Osteoblast (primary cell): ENCODE measurements around the gene KAT7. TPM values are rescaled to one million over a fixed set of nuclear protein-coding genes. Genes with fewer than 3 reads are reported as not detected.

Experiments used
- DNase-seq: peaks from one replicate; pipeline ENCODE4 v3.0.0; 2011; ENCODE audit warnings: low spot score, mixed read lengths; ENCODE audit not compliant: insufficient read length; ENCODE audit errors: missing footprints
- H2AFZ ChIP-seq: 2 replicates; pipeline ENCODE4 v1.6.0; 2011; ENCODE audit warnings: mild to moderate bottlenecking, low read length
- H3K27ac ChIP-seq: 2 replicates; pipeline ENCODE4 v1.5.1; 2011; ENCODE audit warnings: mild to moderate bottlenecking, low read depth, low read length, moderate library complexity
- H3K27me3 ChIP-seq: 2 replicates; pipeline ENCODE4 v1.6.0; 2012; ENCODE audit warnings: mild to moderate bottlenecking, control low read depth, inconsistent platforms, low read length, moderate library complexity; ENCODE audit not compliant: insufficient read depth
- H3K36me3 ChIP-seq: 2 replicates; pipeline ENCODE4 v1.5.1; 2011; ENCODE audit warnings: mild to moderate bottlenecking, low read length, control low read depth, moderate library complexity; ENCODE audit not compliant: insufficient read depth
- H3K4me1 ChIP-seq: 2 replicates; pipeline ENCODE4 v1.5.1; 2011; ENCODE audit warnings: mild to moderate bottlenecking, low read length, control low read depth, moderate library complexity; ENCODE audit not compliant: insufficient read depth
- H3K4me2 ChIP-seq: 2 replicates; pipeline ENCODE4 v1.6.0; 2011; ENCODE audit warnings: mild to moderate bottlenecking, low read length; ENCODE audit not compliant: insufficient read depth
- H3K4me3 ChIP-seq: fragments of 200-600 bp; sonication (generic); 3 replicates; pipeline ENCODE4 v1.5.1; 2012; ENCODE audit warnings: mild to moderate bottlenecking, low read length, inconsistent platforms; ENCODE audit not compliant: insufficient read depth
- H3K79me2 ChIP-seq: 2 replicates; pipeline ENCODE4 v1.6.0; 2012; ENCODE audit warnings: mild to moderate bottlenecking, low read length, control low read depth, inconsistent platforms; ENCODE audit not compliant: insufficient read depth
- H3K9me3 ChIP-seq: 2 replicates; pipeline ENCODE4 v1.5.1; 2011; ENCODE audit warnings: low read depth, low read length, control low read depth
- H4K20me1 ChIP-seq: 2 replicates; pipeline ENCODE4 v1.6.0; 2012; ENCODE audit warnings: mild to moderate bottlenecking, low read length, control low read depth; ENCODE audit not compliant: insufficient read depth
- total RNA-seq: library from RNA; depleted of rRNA; stranded (reverse); fragments of >200 nt; gene quantifications from 2 replicates; pipeline ENCODE4 v1.2.3, GENCODE V29; 2012
- TF ChIP-seq, protein P1 (sequence below): IDR thresholded peaks from 2 replicates; pipeline ENCODE4 v1.5.1; 2011; ENCODE audit warnings: mild to moderate bottlenecking, low read depth, low read length, moderate library complexity; ENCODE audit errors: extremely low read depth

The KAT7 gene
- total RNA-seq = 50.7 and 51.4 TPM in 2 replicates

- Histone ChIP-seq H3K79me2 (peaks cover 46% of the 10 kb centered on the region), H4K20me1 (peaks cover 35% of the 10 kb centered on the region), H3K9me3 (no peaks in the 10 kb centered on the region), H3K27ac (peak within 1 kb of the TSS; percentile 96), H3K4me1 (peaks cover 30% of the 10 kb centered on the region), H3K4me2 (peak within 1 kb of the TSS; percentile 94), H3K36me3 (peaks cover 25% of the 10 kb centered on the region), H3K4me3 (peak within 1 kb of the TSS; percentile 90), H2AFZ (peak within 1 kb of the TSS; percentile 87), H3K27me3 (no peaks in the 10 kb centered on the region)
- peak; percentile 98 for DNase-seq
- TF ChIP-seq, protein P1, sequence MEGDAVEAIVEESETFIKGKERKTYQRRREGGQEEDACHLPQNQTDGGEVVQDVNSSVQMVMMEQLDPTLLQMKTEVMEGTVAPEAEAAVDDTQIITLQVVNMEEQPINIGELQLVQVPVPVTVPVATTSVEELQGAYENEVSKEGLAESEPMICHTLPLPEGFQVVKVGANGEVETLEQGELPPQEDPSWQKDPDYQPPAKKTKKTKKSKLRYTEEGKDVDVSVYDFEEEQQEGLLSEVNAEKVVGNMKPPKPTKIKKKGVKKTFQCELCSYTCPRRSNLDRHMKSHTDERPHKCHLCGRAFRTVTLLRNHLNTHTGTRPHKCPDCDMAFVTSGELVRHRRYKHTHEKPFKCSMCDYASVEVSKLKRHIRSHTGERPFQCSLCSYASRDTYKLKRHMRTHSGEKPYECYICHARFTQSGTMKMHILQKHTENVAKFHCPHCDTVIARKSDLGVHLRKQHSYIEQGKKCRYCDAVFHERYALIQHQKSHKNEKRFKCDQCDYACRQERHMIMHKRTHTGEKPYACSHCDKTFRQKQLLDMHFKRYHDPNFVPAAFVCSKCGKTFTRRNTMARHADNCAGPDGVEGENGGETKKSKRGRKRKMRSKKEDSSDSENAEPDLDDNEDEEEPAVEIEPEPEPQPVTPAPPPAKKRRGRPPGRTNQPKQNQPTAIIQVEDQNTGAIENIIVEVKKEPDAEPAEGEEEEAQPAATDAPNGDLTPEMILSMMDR = no peak
Observed at GRCh38 chr17:49788478-49789242, at the start of gene KAT7. Gene KAT7 (plus strand): TSS chr17:49788681. CDS start chr17:49788835, 154 bp downstream.

GRCh38 chr17:49739641-49740271, 48.7 kb upstream of the KAT7 start:
- peaks cover 21% of the 10 kb centered on the region for H3K4me1 ChIP-seq
- no peaks in the 10 kb centered on the region for H3K36me3 ChIP-seq
- H3K9me3 ChIP-seq = no peaks in the 10 kb centered on the region
- DNase-seq = no peak
- no peaks in the 10 kb centered on the region for H3K27me3 ChIP-seq
- no peak overlapping the region for H3K27ac ChIP-seq
- no peaks in the 10 kb centered on the region for H3K79me2 ChIP-seq
- no peak overlapping the region for H2AFZ ChIP-seq
- peaks cover 8% of the 10 kb centered on the region for H4K20me1 ChIP-seq
- no peak overlapping the region for H3K4me3 ChIP-seq
- no peak overlapping the region for H3K4me2 ChIP-seq
- TF ChIP-seq, protein P1 = no peak

DNA sequence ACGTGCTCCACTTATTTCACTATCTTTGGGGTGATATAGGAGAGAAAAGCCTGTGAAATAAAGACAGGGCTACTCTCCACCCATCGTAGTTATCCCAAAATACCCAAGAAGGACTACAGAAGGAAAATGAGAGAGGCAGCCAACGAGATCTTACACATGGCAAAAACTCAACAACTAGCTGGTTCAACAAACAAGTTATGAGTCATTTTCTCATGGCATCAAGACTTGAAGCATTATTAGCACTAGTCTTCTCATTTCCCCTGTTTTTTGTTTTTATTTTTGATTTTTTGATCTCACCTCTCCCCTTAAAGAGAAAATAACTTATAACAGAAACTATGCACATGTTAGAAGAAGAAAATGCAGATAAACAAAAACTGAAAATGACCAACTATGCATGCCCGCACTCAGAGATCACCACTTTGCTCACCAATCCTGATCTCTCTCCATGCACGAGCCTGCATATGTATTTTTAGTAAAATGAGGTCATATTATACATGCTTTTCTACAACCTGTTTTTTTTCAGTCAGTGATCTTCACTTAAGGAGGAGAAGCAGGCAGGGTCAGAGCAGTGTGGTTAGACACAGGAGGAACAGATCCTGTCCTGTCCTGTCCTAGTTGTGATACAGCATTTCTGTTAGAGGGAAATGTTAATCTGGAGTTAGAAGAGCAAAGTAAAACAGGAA, 47.3 kb upstream of the KAT7 start:
- H3K27me3 ChIP-seq = no peaks in the 10 kb centered on the region
- peak; percentile 87 for DNase-seq
- TF ChIP-seq, protein P1 = no peak
- H3K4me2 ChIP-seq = peak overlapping the region; percentile 35
- peaks cover 8% of the 10 kb centered on the region for H4K20me1 ChIP-seq
- H3K36me3 ChIP-seq = no peaks in the 10 kb centered on the region
- H3K4me3 ChIP-seq = no peak overlapping the region
- peaks cover 21% of the 10 kb centered on the region for H3K4me1 ChIP-seq
- no peak overlapping the region for H2AFZ ChIP-seq
- no peak overlapping the region for H3K27ac ChIP-seq
- no peaks in the 10 kb centered on the region for H3K79me2 ChIP-seq
- no peaks in the 10 kb centered on the region for H3K9me3 ChIP-seq

DNA sequence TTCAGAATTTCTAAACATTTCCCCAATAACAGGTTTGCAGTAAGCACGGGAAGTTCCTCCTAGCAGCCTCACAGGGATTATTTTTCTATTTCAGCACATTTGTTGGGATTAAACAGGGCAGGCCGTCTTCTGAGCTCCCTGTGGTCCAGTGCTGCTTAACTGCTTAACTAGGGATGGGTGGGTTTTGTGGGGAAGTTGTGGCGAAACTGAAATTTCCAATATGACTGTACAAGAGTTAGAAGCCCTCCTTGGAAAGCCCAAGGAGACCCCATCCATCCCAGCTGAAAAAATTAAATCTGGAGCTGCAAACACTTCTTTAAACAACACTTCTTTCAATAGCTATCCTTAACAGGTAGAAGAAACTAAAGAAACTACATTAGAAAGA, 46.8 kb upstream of the KAT7 start:
- Histone ChIP-seq H2AFZ (no peak overlapping the region), H4K20me1 (peaks cover 12% of the 10 kb centered on the region), H3K27ac (no peak overlapping the region), H3K27me3 (no peaks in the 10 kb centered on the region), H3K36me3 (no peaks in the 10 kb centered on the region), H3K79me2 (no peaks in the 10 kb centered on the region), H3K4me1 (peaks cover 21% of the 10 kb centered on the region), H3K4me2 (peak overlapping the region; percentile 35), H3K9me3 (no peaks in the 10 kb centered on the region), H3K4me3 (no peak overlapping the region)
- DNase-seq = no peak
- TF ChIP-seq, protein P1 = no peak
